HG03108 (cell line): ENCODE data around the gene PEAK3.

Source experiments
- ATAC-seq: cut with Tn5 transposase; IDR thresholded peaks from one replicate; pipeline ENCODE4 v1.9.1; 2021; ENCODE audit warnings: moderate library complexity; ENCODE audit not compliant: unreplicated experiment

The PEAK3 gene

DNA sequence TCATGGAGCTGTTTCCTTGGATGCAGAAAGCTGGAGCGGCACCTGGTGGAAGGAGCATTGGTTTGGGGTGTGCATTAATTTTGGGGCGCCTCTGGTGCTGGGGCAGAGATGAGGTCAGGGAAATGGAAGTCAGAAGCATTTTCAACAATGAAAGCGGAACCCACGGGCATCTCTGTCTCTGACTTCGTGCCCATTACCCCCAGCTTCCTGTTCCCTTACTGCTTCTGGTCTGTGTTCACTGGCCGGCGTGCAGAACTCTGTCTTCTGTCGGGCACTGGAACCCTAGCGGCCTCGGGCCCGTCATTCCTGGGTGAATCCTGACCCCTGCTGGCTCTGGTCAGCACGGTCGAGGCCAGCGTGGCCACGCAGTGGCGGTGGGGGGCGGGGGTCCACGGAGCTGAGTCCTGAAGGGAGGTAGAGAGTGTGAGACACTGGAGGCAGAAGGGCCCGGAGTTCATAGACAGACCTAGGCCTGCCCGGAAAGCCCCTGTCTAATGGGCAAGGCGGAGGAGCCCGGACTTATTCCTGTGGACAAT lies 33.9 kb upstream of the PEAK3 start:
- no peak for ATAC-seq

DNA sequence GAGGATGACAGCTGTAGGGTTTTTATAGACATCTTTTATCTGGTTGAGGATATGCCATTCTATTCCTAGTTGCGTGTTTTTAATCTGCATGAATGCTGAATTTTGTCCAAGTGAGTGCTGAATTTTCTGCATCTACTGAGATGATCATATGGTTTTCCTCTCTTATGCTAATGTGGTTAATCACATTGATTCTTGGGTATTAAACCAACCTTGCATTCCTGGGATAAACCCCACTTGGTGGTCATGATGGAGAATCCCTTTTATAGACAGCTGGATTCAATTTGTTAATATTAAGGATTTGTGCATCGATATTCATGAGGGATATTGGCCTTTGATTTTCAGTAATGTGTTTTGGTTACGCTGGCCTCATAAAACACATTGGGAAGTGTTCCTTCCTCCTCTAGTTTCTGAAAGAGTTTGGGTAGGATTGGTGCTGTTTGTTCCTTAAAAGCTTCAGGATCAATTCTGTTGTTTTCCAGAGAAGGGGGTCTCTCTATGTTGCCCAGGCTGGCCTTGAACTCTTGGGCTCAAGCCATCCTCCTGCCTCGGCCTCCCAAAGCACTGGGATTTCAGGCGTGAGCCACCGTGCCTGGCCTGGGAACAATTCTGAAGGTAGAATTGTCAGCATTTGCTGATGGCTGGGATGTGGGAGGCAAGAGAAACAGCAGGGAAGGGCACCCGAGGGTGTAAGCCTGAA lies 33.3 kb upstream of the PEAK3 start:
- ATAC-seq, result no peak

DNA sequence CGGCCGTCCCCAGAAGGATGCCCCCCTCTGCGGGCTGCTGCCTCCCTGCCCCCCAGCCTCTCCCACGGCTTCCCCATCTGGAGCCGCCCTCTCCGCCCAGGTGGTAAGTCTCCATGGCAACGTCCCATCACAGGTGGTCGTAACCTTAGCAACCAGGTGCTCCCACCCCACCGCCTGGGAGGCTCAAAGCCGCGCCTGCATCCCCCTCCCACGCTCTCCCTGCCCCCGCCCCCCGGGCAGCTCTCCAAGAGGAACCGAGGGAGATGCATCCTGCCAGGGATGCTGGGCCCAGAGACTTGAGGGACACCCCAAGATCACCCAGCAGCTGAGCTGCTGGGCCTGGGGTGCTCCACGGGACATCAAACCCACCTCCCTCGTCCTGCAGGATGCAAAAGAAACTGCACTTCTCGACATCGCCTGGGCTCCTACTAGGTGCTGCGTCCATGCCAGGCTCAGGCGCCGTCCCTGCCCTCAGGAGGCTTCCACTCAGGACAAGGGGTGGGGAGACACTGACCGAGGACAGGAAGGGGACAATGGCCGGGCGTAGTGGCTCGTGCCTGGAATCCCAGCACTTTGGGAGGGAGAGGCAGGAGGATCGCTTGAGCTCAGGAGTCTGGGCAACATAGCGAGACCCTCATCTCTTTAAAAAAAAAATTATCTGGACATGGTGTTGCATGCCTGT lies 31.0 kb upstream of the PEAK3 start:
- no peak for ATAC-seq

DNA sequence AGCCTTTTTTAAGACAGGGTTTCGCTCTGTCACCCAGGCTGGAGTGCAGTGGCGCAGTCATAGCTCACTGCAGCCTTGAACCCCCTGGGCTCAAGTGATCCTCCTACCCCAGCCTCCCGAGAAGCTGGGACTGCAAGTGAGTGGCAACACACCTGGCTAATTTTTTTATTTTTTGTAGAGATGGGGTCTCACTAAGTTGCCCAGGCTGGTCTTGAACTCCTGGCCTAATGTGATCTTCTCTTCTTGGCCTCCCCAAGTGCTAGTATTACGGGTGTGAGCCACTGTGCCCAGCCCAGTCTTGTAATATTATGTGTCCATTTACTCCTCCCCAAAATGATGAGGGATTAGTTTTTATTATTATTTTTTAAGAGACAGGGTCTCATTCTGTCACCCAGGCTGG lies 29.1 kb upstream of the PEAK3 start:
- ATAC-seq, result no peak

DNA sequence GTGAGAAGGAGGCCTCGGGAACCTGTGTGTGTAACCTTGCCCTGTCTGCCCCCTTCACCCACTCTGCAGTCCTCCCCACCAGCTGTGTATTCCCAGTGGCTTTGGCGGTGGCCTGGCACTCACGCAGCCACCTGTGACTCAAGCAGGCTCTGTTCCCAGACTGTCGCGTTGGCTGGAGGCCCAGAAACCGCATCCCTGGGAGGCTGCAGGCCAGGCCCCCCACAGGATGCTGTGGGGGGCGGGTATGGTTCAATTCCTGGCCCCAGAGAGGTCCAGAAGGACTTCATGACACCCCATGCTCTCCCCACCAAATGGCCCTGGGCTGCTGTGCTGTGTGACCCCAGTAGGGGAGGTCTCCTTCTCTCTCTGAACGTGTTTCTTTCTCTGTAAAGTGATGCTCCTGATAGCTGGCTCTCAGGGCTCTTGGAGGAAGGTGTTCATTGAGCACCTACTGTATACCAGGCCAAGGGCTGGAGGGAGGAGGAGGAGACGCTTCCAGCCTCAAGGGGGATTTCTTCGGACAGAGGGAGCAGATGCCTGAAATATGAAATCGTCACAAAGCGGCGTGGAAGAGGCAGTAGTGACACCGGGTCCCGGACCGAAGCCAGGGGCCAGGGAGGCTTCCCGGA lies 27.9 kb upstream of the PEAK3 start:
- ATAC-seq, result no peak

DNA sequence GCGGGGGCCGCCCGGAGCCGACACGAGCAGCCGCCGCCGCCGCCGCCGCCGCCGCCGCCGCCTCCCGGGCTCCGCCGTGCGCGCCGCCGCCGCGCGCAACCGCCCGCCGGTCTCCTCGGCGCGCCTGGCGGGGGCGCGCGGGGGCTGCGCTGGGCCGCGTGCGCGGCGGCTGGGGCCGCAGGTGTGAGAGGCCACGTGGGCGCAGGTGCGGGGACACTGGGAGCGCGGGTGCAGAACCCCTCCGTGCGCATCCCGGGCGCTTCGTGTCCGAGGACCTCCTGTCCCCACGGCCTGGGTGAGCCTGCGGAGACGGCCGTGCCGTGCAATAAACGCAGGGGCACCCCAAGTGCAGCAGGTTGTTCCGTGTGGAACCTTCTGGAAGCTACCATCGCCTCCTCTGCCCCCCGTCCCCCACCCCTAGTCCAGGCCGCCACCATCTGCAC lies 26.2 kb upstream of the PEAK3 start, which contains the start of gene LINGO3:
LINGO3 (minus strand) TSS at position 41 of the 443 bp plus-strand sequence. CDS start 16,378 bp downstream, outside the sequence.
- no peak for ATAC-seq

DNA sequence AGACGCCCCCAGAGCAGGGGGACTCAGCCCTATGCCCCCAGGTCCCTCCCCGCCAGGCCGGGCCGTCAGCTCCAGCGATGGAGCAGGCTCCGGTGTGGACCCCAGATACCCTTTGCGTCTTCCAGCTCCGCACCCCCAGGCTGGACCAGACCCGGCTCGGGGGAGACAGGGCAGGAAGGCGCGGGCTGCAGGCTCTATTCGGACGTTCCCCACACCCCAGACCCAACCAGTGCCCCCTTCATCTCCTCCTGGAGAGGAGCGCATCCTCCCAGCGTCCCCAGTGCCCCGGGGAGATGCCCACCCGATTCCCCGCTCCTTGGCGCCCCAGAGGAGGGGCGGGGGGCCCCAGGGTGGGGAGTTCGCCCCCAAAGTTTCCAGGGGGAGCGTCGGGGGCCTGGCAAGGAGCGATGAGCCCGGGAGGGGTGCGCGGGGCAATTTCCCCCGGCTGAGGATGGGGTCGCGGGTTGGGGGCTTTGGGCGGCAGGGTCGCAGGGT lies 25.6 kb upstream of the PEAK3 start:
- ATAC-seq, result no peak

DNA sequence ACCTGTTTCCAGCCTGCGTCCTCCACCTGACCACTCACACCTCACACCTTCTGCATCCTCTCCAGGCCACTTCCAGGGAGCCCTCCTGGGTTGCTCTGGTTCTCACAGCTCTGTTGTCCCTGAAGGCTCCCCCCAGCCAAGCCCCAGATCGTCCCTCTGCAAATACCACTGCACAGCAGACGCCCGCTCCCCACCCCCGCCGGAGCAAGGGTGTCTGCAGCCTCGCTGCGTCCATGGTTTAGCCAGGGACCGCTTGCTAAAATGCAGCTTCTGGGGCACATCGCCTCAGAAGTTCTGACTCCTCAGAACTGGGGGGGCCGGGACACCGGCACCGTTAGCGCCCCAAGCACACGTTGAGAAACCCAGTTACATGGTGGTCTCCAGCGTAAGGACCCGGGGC lies 25.0 kb upstream of the PEAK3 start:
- no peak for ATAC-seq

DNA sequence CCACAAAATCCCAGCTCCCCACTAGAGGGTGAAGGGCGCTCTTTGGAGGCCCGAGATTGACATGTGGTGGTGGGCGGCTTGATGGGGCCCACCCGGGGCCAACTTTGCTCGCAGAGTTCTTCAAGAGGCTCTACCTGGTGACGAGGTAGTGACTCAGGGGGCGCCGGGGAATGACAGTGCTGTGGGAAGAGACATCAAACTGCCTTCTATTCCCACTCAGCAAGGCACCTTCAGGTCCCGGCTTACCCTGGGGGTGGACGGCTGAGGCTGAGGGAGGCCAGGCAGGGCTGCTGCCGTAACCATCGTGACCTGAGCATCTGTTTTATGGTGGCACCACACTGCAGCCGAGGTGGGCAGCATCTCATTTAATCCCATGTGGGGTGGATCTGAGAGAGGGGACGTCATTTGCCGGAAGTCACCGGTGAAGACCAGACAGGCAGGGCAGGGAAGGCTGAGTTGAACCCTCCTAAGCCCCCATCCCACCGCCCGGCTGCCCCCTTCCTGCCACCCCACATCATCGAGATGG lies 24.4 kb upstream of the PEAK3 start:
- no peak for ATAC-seq

DNA sequence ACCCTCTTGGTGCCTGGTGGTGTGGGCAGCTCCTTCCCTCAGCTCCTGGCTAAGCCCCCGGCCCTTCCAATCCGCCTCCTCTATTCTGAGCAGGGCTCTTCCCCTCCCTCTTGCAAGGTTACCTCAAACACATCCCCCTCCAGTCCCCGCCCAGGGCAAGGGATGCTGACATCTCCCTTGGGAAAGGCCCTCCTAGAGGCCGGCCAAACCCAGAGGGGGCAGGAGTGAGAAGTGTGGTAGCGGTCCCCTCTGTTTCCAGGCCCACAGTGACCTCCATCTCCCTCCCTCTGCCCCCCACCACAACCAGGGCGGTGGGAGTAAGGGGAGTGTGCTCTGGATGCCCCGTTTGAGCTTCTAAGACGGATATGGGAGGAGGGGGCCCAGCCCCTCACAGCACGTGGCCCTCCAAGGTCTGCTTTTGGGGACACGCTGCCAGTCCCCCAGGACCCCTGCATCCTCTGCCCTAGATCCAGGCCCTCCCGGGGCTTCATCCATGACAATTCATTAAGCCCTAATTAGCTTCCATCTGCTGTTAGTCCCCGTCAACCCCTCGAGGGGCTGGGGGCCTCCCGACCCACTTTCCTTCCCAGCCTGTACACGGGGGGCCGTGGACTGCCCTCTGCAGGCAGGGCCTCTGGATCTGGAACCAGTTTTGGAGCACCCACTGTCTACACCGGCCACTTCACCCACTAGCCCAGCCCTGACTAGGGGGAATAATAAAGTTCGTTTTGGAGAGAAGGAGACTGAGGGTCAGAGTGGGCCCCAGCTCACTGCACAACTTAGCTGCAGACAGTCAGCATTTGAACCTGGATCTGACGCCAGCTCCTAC lies 23.7 kb upstream of the PEAK3 start:
- no peak for ATAC-seq

DNA sequence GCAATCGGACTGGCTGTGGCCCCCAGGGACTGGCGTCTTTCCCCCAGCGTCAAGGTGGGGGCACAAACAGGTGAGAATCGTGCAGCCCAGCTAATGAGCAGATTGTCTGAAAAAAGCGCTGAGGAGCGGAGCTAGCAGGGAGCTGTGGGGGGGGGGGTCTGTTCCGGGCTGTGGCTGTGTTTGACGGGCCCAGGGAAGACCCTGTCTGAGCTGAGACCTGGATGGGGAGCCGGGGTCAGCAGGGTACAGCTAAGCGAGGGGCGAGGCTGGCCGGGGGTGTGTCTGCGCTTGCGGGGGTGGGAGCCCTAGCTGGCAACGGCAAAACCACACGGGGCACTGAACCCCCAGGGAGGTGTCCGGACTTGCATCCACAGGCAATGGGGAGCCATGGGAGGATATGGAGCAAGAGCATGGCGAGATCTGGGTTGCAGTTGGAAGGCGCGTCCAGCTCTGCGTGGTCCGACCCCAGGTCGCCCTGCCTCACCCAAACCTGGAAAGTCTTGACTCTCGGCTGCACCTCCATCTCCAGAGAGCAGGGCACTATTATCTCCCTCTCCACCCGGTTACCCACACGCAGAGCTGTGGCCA lies 21.3 kb upstream of the PEAK3 start:
- no peak for ATAC-seq

DNA sequence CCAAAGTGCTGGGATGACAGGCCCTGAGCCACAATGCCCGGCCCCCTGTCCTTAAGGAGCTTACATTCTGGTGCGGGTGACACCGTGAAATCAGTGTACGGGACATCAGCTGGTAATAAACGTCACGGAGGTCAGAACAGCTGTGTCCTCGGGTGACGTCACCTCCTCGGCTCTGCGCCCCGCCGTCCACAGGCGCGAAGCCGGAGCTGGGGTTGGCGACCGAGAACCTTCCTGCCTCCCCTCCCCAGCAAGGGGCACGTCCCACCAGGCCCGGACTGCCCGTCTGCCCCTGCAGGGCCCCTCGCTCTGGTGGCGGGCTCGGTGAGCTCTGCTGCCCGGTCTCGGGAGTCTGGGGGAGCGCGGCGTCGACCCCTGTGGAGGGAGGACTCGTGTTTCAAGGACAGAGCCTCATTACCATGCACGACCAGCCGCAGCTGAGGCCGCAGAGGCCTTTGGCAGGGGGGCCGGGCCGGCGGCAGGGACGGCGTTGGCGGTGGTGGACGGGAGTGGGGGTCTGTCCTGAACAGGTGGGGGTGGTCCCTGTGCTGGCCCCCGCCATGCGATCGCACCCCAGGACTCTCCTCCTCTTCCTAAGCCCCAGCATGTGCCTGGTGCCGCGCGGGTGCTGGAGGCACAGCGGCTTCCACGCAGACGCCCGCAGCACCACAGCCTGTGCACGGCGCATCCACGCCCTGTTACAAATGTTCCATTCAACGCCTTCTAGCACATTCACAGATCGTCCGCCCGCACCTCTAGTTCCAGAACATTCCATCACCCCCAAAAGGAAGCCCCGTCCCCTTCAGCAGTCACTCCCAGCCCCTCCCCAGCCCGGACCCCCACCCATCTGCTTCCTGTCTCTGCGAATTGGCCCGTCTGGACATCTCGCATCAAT lies 20.6 kb upstream of the PEAK3 start:
- ATAC-seq, result no peak

DNA sequence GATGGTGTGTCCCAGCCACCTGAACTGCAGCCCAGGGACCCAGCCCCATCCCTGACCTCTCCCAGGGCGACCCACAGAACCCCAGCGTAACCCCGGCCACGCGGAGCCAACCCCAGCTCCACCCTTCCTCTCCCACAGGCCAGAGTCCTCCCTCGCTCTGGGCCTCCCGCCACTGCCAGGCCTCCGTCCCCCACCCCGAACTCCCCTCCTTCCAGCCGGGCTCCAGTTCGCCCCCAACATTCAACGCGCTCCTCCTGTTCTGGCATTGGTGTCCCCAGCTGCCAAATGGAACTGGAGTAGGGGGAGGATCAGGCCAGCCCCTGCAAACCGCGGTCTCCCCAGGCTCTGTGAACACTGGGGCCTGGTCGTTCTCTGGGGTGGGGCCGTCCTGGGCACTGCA lies 18.6 kb upstream of the PEAK3 start:
- no peak for ATAC-seq

DNA sequence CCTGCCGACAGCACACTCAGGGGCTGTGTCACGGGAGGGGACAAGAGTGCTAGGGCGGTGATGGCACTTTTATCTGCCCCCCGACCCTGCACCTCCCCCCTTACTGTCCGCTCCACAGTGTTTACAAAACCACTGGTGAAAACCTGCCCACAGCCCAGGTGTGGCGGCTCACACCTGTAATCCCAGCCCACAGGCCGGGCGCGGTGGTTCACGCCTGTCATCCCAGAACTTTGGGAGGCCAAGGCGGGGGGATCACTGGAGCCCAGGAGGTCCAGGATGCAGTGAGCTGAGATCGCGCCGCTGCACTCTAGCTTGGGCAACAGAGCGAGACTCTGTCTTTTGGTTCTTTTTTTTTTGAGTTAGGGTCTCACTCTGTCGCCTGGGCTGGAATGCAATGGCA lies 14.2 kb upstream of the PEAK3 start:
- ATAC-seq, result no peak

DNA sequence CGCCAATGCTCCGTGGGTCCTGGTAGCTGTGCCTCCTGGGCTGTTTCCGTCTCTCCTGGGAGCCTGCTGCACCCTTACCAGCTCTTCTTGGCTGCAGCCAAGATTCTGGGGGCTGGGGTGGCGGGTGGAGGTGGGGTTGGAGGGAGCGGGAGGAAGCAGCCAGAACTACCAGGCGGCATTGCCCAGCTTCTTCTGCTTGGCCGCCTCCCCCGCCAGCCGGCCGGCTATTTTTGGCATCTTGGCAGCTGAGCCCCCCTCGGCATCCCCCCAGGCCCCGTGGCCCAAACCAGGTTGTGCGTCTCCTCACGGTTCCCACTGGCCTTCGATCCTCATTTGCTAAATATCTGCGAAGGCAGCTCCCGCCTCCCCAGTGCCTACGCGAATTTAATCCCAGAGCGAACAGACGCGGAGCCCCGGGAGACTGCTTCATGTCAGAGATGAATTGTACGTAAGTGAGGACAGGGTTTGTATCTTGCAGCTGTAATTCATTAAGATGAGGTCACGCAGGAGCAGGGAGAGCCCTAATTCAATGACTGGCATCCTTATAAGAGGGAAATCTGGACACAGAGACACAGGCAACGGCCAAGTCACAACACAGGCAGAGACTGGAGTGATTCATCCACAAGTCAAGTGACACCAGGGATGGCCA lies 12.8 kb upstream of the PEAK3 start:
- ATAC-seq, result no peak

DNA sequence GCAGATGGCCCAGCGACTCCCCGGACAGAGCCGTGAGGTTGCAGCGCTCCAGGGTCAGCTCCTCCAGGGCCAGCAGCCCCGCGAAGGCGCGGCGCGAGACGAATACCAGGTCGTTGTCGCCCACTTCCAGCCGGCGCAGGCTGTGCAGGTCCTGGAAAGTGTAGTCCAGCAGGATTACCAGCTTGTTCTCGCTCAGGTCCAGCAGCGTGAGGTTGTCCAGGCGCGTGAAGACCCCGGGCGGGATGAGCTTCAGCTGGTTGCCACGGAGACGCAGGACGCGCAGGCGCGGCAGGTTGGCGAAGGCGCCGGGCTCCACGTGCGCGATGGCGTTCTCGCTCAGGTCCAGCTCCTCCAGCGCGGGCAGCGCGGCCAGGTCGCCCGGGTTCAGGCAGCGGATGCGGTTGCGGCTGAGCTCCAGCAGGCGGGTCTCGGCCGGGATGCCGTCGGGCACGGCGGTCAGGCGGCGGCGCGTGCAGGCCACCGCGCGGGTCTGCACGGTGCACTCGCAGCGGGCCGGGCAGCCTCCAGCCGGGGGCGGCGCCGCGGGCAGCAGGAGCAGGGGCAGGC lies 9.3 kb upstream of the PEAK3 start:
- no peak for ATAC-seq

DNA sequence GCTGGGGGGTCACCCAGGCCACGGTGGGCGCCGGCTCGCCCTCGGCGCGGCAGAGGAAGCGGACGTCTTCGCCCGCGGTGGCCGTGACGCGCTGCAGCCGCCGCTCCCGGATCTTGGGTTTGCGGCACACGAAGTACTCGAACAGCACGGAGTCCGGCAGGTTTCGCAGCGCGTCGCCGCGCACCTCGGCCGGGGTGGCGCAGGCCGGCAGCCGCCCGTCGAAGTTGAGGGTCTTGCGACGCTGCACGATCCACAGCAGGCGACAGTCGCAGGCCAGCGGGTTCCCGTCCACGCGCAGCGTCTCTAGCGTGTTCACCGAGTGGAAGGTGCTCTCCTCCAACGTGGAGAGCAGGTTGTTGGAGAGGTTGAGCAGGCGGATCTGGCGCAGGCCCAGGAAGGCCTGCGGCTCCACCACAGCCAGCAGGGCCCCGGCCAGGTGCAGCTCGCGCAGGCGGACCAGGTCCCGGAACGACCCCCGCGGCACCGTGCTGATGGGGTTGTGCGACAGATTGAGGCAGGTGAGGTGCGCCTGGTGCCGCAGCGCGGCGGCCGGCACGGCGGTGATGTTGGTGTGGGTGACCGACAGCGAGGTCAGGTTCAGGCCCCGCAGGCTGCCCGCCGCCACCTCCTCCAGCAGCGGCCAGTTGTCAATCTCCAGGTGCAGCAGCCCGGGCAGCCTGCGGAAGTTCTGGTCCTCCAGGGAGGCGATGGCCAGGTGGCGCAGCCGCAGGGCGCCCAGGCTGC lies 8.6 kb upstream of the PEAK3 start:
- ATAC-seq, result no peak
